ENCODE data around the gene SIDT2. TPM values are rescaled to one million over a fixed set of nuclear protein-coding genes. Genes with fewer than 3 reads are reported as not detected.

Gene SIDT2
- total RNA-seq, 4 donors from 2014 or later: 6.4 to 91.3 (median 28.7) TPM

GRCh38 chr11:117229411-117229810 is 50.9 kb downstream of the SIDT2 start:
- Histone ChIP-seq H3K36me3 (no peaks in the 10 kb centered on the region), H3K27me3 (no peaks in the 10 kb centered on the region), H3K4me1 (no peaks in the 10 kb centered on the region), H3K9me3 (no peaks in the 10 kb centered on the region), H3K27ac (no peak overlapping the region), H3K4me3 (no peak overlapping the region)
- intact Hi-C loops (cut with DNase I; ENCODE audit: low total_unique reads): loop anchor here (5.0 to 10.0 kb wide), 2 partner anchors 47 to 435 kb away; partner anchors contain the start of gene APOA5
- DNase-seq: no peak
- TF ChIP-seq CTCF (IDR thresholded peaks at IDR 0.05): no peak
- no peak for TF ChIP-seq POLR2A (IDR thresholded peaks at IDR 0.05)

GRCh38 chr11:117229931-117230285 is 51.4 kb downstream of the SIDT2 start:
- intact Hi-C loops (cut with DNase I; ENCODE audit: low total_unique reads): loop anchor here (5.0 to 10.0 kb wide), 3 partner anchors 48 to 435 kb away; partner anchors contain the start of genes APOA5 and BACE1
- TF ChIP-seq POLR2A (IDR thresholded peaks at IDR 0.05): no peak
- no peak for DNase-seq
- Histone ChIP-seq H3K4me3 (no peak overlapping the region), H3K36me3 (no peaks in the 10 kb centered on the region), H3K27me3 (no peaks in the 10 kb centered on the region), H3K9me3 (no peaks in the 10 kb centered on the region), H3K4me1 (no peaks in the 10 kb centered on the region), H3K27ac (no peak overlapping the region)

- intact Hi-C loops (cut with DNase I; ENCODE audit: low total_unique reads): loop anchor here (10.0 kb wide), 1 partner anchor 84 kb away; the partner anchor contains the start of gene BACE1
- TF ChIP-seq POLR2A (IDR thresholded peaks at IDR 0.05): no peak
- no peak for TF ChIP-seq CTCF (IDR thresholded peaks at IDR 0.05)
- no peaks in the 10 kb centered on the region for H3K27me3 ChIP-seq
- H3K9me3 ChIP-seq: no peaks in the 10 kb centered on the region
- DNase-seq: no peak
- H3K4me1 ChIP-seq: no peaks in the 10 kb centered on the region
- no peaks in the 10 kb centered on the region for H3K36me3 ChIP-seq
- H3K4me3 ChIP-seq: peak overlapping the region in 1 of 2 donors; percentile 77
- peak overlapping the region in 1 of 2 donors; percentile 92 for H3K27ac ChIP-seq
These were observed 51.9 kb downstream of the SIDT2 start for GRCh38 chr11:117230286-117230961.

- Histone ChIP-seq H3K4me3 (peak overlapping the region; percentile 77 to 93), H3K9me3 (no peaks in the 10 kb centered on the region), H3K27ac (peak overlapping the region; percentile 92 to 98), H3K27me3 (no peaks in the 10 kb centered on the region), H3K36me3 (no peaks in the 10 kb centered on the region), H3K4me1 (no peaks in the 10 kb centered on the region)
- intact Hi-C loops (cut with DNase I; ENCODE audit: low total_unique reads): loop anchor here (10.0 kb wide), 1 partner anchor 84 kb away; the partner anchor contains the start of gene BACE1
- DNase-seq: no peak
- TF ChIP-seq CTCF (IDR thresholded peaks at IDR 0.05) (no peak), POLR2A (IDR thresholded peaks at IDR 0.05) (no peak)
These were observed 52.7 kb downstream of the SIDT2 start for GRCh38 chr11:117230999-117231841.

- Histone ChIP-seq H3K9me3 (no peaks in the 10 kb centered on the region), H3K4me1 (no peaks in the 10 kb centered on the region), H3K27me3 (no peaks in the 10 kb centered on the region), H3K36me3 (no peaks in the 10 kb centered on the region), H3K27ac (peak within 1 kb of the TSS; percentile 92 to 98), H3K4me3 (peak within 1 kb of the TSS; percentile 77 to 93)
- TF ChIP-seq CTCF (IDR thresholded peaks at IDR 0.05) (no peak), POLR2A (IDR thresholded peaks at IDR 0.05) (no peak)
- intact Hi-C loops (cut with DNase I; ENCODE audit: low total_unique reads): loop anchor here (10.0 kb wide), 1 partner anchor 83 kb away; the partner anchor contains the start of gene BACE1
- peak in 1 of 2 donors; percentile 70 for DNase-seq
These were observed 53.2 kb downstream of the SIDT2 start, which contains the start of gene PCSK7 for GRCh38 chr11:117231842-117232091. Gene PCSK7 (minus strand): TSS chr11:117232073. CDS start chr11:117229844, 2,229 bp downstream.

All from uterus (tissue), 4 donors.